T-helper 1 cell (primary cell): ENCODE data around the gene FAM229B.
A peak's percentile ranks its signal among the peaks of the same experiment; 100 is the strongest.
"Not testable (repeated sequence)": the region's sequence is repeated elsewhere in the genome, so short reads cannot be mapped to it uniquely, and the experiment has no call there.

ENCODE experiments used
- DNase-seq, 5 donors: peaks; one replicate each; pipeline ENCODE4 v3.0.0-alpha.2; 2012 to 2020
- total RNA-seq, 4 donors: gene quantifications; one replicate each; lab custom pipeline; 2026; lab: John Stamatoyannopoulos, UW

The FAM229B gene, protein sequence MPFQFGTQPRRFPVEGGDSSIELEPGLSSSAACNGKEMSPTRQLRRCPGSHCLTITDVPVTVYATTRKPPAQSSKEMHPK
- total RNA-seq: 1.4 to 2.4 (median 2.0) reads per million in 4 donors

DNA sequence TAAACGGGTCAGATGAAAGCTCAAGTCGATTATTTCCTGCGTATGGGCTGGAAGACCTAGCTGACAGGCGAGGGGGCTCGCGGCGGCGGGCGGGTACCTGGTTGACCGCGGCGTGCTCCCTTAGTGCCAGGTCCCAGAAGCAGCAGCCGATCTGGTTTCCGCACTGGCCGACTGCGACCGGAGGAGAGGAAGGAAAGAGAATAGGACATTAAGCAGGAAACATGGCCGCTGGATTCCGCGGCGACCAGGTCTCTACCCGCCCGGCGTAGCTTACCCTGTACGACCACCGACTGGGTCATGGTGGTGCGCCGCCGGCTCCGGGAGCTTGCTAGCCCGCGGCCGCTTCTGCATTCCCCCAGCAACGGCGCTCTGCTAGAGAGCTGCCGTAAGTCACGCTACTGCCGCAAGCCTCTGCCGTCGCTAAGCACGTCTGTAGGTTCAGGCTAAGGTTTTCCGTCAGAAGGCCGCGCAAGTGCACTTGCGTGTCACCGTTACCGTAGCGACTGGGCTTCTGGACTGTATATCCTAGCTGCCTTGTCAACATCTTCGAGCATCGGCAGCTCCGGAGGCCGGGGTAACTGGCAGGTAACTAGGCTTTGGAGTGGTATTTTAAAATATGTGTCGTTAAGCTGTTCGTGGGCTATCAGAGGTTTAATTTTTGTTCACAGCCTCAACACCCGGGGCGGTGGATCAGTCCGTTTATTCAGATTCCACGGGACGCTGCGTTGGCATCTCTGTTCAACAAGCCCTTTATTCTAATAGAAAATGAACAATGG is at the start of gene FAM229B, which contains the start of gene TUBE1:
Gene FAM229B, plus strand, starts transcription at position 456 of the 776 bp plus-strand sequence. CDS start 11,693 bp downstream, outside the sequence.
Gene TUBE1, minus strand, starts transcription at position 347 of the 776 bp plus-strand sequence. Its CDS starts 48 bp downstream, at position 299.
- DNase-seq: peak; percentile 75 to 97 (median 86)

DNA sequence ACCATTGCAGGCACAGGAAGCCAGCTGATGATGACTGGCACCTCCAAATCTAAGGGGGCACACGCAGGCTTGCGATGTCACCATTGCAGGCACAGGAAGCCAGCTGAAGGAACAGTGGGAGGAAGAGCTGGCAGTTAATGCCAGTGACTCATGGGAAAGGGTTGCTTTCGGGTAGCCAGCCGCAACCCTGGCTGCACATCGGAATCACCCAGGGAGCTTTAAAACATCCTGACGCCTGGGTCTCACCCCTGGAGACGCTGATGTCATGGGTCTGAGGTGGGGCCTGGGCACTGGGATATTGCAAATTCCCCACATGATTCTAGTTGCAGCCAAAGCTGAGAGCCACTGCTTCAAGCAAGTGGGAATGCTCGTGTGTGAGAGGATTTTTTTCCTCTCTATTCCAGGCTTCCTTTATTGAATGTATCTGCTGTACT is 49.6 kb upstream of the FAM229B start:
- no peak for DNase-seq

DNA sequence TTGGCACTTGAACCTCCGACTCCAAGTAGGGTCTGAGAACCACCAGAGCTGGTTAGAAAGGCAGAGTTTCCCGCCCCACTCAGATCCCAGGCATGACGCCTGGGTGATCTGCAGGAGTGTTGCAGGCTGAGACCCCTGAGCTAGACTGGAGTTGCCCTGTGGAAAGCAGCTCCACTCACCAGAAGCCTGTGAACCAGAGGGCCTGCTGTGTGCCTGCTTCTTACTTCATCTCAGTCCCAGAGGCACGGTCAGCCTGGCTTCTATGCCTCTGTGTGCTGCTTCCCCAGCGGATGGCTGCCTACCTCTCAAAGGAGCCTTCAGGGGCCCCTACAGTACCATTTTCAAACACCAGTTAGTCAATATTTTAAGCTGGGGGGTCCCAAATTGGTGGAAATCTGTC is 49.1 kb upstream of the FAM229B start:
- no peak for DNase-seq

DNA sequence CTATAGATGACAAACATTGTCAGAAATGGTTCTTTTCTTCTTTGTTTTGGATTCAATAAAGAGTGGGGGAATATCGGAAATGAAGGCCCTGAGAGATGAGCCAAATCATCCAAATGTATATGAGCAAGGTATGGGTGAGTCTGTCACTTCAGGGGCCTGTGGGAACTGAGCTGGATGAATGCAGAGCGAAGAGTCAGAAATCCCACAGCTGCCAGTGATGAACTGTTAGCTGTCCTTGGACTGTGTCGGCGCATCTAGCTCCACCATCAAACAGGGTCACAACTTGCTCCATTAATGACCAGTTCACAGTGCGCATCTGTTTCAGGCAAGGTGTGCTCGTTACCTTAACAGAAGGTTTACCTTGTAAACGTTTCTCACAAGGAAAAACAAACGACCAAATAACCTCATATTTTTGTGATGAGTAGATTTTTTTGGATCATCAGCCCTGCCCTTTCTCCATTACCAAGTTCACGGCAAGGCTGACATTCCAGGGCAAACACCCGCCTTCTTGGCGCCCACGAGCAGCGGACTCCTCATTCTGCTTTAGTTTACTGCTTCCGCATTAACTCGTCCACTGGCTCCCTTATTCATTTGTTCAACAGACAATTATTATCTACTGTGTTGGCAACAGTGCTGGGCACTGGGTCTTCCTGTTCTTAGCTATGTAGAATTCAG is 48.5 kb upstream of the FAM229B start:
- DNase-seq: no peak

DNA sequence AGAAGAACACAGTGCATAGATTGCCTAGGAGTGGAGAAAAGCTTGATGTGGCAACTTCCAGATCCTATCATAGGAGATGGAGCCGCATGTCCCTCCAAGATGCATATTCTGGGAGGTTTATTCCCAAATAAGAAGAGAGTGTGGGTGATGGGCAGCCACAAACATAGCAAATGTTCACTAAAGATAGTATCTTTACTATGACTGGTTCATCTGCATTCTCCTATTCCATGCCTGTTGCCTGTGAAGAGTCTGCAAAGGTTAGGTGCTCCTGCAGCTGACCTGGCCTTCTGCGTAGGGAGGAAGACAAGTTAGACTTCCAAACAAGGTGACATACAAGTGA is 48.0 kb upstream of the FAM229B start:
- no peak for DNase-seq

DNA sequence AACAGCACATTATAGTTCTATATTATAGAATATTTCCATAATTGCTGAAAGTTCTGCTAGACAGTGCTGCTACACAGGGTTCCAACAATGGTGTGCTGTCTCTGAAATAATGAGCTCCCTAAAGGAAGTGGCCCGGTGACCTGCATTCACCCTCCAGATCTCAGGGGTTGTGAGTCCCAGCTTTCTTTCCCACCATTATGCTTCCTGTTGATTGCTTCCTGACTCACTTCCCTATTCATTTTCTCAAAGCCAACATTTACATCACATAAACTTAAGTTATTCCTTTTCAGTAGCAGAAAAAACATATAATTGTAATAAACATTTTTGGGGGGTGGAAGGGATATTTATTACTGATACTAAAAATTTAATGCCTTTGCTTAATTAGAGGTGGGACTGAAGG is 46.4 kb upstream of the FAM229B start:
- DNase-seq: no peak

DNA sequence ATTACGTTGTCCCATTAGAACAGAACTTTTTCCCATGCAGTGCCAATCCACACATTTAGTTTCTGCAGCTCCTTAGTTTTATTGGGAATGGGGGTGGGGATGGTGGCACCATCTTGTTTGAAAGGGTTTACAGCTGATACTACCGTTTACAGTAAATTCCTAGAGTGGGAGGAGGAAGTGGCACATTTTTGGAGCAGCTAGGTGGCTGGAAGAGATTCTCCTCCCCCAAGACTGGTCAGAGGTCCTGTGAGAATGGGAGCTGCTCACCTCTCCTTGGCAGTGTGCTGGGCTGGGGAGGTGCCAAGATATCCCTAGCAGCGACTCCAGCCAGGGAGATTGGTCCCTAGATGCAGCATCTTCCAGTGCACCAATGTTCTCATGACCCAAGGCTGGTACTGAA is 45.9 kb upstream of the FAM229B start:
- DNase-seq: no peak

DNA sequence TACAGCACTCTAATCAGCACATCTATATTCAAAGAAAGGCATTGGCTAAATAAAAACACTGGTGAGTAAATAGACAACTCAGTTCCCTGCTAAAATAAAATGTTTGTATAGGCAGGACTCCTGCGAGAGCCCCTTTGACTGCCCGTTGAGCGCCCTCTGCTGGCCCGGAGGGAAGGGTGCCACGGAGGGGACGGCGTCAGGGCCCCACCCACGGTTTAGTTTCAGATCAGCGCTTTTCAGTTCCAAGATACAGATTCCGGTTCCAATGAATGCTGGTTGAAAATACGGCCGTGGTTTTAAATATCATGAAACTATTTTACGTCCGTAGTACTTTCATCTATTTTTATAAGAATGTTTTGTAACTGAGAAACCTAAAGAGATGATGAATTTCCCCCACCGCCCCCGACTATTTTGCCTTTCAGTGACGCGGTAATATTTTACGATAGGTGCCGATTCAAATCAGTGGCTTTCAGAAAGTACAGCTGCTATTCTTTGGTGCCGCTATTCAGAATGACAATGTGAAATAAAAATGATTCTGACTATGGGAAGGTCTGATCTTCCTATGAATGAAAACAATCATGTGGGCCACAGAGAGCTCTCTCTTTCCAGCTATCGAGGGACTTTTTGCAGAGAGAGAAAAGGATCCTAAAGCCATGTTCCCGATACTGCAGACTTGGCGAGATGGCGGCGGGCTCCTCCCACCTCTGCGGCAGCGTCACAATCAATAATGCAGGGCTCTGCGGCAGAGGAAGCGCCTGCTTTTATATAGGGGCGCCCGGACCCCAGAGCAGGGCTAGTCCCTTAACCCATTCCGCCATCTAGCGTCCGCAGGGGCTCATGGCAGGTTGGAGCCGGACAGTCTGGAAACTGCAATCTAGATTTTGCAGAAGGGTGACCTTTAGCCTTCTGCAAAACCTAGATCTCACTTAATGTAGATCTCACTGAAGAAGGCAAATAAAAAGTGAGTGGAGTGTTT is 44.1 kb upstream of the FAM229B start:
- DNase-seq: peak; percentile 83 to 92 (median 87)

DNA sequence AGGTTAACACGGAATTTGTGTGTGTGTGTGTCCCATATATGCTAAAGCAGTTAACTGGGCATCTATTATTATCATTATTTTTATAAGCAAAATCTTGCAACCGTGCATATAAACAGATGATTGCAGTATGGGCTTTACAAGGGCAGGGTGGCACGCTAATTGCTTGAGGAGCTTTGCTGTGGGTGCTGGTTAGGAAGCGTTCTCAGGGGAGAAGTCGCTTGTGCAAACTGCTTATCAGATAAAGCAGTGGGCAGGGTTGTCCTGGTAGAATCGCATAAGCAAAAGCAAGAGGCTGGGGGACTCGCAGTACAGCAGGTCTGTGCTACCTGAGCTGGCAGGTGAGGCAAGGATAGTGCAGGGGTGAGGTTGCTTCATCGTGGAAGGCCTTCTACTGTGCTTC is 43.2 kb upstream of the FAM229B start:
- no peak for DNase-seq

DNA sequence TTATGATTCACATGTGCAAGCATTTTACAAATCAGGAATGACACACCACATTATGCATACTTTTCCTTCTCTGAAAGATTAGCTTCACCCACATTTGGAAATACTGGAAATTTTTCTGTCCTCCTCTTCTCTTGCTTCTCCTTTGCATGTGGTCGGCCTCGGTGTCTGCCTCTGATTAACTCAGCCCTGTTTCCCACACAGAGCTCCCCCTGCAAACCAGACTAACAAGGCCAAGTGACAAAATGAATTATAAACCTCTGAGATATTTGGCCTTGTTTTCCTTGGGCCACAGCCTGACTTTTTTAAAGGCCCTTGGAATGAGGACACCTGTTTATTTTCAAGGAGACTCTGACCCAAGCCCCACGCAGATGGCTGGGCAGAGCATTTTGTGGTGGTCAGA is 42.5 kb upstream of the FAM229B start:
- DNase-seq: no peak

DNA sequence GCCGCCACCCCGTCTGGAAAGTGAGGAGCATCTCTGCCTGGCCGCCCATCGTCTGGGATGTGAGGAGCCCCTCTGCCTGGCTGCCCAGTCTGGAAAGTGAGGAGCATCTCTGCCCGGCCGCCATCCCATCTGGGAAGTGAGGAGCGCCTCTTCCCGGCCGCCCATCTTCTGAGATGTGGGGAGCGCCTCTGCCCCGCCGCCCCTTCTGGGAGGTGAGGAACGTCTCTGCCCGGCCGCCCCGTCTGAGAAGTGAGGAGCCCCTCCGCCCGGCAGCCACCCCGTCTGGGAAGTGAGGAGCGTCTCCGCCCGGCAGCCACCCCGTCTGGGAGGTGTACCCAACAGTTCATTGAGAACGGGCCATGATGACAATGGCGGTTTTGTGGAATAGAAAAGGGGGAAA is 39.9 kb upstream of the FAM229B start:
- not testable (repeated sequence) for DNase-seq

DNA sequence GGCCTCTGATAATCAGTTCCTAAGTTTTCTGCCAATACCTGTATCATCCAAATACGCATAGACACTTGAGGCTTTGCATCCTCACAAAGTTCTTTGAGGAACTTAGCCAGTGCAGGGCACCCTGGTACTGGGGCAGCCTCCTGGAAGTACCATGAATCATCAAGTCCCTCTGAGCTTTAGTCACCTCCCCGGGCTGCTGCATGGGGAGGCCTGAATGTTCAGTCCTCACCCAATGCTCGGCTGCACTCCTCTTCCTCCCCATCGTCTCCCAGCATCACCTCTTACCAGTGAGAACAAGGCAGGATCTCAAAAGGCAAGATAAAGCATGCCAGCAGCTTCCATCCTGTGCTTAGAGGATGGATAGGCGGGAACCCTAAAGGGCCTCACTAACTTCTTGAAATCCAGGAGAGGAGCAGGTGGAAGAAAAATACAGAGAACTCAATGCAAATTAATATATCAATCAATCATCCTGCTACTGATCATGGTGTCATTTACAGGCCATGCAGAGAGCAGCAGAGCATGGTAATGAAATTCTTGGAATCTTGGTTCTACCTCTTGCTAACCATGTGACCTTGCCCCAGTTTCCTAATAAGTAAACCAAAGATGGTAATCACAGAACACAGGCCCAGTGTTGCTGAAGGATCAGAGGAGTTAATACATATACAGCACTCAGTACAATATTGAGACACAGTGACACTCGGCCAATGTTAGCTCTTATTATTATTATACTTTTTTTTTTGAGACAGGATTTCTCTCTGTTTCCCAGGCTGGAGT is 38.2 kb upstream of the FAM229B start:
- no peak for DNase-seq

DNA sequence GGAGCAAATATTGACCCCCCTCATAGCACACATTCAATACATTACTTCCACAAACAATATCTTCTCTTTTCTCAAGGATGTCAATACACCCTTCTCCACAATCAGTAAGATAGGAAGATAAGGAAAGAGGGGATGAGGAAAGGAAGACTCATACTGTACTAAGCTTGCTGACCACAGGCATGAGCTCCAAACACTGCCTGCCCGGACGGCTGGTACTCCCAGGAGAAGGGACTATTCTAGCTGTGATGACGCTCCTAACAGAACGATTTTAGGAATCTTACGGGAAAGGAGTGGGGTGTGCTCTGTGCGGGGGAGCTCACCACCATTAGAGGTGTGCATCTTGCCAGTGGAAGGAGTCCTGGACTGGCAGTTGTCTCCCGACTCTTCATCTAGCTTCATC is 37.4 kb upstream of the FAM229B start:
- no peak for DNase-seq

DNA sequence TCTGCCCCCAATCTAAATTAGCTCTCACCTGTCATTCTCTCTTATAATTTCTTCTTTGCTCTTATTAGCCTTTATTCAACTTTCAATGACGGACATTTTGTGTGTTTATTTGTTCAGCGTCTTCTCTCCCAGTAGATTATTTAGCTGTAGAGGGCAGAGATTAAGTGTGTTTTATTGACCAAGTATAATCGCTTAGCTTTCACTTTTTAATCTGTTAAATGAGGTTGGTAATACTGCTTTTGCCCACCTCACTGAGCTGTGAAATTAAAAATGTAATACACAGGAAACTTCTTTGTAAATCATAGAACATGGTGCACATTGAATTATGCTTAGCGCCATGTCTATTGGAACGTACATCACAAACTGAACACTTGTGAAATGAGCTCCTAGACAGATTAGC is 37.0 kb upstream of the FAM229B start:
- no peak for DNase-seq

DNA sequence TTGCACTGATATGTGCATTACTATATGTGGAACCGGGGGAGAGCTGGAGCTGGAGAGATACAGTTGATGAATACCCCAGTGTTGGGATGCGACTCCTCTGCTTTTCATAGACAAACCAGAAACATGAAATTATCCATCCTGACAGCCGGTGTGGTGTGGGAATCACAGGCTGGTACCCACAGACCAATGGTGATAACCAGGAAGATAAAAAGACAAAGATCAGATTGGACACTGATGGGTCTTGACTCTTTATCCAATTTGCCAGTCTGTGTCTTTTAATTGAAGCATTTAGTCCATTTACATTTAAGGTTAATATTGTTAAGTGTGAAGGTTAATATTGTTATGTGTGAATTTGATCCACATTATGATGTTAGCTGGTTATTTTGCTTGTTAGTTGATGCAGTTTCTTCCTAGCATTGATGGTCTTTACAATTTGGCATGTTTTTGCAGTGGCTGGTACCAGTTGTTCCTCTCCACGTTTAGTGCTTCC is 36.1 kb upstream of the FAM229B start:
- not testable (repeated sequence) for DNase-seq

DNA sequence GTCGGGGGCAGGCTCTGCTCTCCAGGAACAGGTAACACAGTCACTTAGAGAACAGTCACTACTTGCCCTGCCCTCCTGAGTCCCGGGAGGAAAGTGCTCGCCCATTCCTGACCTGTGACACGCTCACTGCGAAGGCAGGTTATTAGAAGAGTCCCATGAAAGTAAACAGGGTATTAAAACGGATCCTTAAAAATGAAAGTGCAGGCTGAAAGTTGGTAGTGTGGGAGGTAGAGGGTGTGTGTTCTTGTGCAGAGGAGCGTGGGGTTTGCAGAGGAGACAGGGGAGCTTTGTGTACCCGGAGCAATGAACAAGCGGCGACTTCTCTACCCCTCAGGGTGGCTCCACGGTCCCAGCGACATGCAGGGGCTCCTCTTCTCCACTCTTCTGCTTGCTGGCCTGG is 33.4 kb upstream of the FAM229B start, which contains the start of gene CCN6:
Gene CCN6, plus strand, starts transcription at position 104 of the 400 bp plus-strand sequence. Its CDS starts 254 bp downstream, at position 358.
- no peak for DNase-seq

DNA sequence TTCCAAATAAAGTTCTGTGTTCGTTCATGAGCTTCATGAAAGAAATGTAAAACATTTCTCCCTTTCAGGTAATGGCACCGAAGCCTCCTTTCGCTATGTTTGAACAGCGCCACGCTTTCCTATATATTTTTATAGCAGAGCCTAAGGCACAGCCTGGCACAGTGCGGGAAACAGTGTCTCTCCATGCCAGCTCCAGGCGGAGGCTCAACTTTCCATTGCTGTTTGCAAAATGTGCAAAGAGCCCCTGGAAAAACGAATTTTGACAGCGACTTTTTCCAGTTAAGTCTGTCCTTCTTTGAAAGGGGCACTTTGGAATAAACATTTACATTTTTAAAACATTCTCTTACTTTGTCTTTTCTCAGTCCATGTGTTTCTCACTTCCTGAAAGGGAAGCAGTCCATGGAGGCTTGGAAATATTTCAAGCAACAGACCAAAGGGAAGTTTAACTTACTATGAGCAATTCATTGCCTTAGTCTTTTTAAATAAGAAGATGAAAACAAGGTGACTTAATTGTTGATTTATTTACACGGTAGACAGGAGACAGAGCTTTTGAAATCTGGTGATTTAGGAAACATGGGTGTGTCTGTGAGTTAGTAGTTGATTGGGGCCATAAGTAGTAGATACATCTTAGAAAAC is 32.7 kb upstream of the FAM229B start:
- no peak for DNase-seq

DNA sequence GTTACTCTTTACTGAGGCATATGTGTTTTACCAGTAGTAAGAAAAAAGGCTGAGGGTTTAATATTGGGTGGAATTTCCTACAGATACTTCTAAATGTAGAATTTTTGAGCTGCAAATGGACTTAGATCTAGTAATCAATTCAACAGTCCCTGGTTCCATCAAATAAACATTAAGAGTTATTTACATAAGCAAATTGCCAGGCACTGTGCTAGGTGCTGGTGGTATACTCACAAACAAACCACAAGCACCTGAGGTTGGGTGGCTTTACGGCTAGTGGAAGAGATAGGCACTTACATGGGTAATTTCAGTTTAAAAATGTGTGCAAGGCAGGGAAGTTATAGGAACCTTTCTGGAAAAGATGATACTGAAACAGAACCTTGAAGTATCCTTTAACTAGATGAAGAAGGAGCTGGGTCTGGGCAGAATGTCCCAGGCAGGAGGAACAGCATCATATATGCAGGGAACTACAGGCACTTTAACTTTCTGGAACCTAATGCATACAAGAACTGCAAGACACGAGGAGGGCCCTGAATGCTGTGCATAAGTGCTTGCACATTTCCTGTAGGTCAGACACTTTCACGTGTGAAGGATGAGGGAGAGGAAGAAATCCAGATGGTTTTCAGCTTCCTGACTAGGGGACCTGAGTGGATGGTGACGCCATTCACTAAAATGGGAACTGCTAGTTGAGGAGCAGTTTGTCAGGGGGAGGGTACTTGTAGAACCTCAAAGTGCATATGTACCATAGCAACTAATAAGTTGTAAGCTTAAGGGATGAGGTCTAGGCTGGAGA is 29.0 kb upstream of the FAM229B start:
- no peak for DNase-seq

DNA sequence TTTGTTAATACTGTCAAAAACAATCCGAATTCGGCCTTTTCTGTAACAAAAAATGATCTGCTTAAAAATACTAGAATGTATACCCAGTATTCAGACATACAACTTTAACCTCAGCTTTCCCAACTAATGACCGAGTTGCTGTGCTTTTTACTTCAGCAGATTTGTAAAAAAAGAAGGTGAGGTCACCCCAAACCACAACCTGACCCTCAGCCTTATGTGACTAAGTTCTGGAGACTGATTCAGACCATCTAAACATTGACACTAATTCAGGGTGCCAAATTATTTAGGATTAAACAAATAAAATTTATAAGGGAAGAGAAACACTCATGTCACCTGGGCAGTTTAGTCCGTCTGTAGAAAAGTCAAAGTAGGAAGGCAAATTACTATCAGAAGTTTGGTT is 25.8 kb upstream of the FAM229B start:
- DNase-seq: no peak

DNA sequence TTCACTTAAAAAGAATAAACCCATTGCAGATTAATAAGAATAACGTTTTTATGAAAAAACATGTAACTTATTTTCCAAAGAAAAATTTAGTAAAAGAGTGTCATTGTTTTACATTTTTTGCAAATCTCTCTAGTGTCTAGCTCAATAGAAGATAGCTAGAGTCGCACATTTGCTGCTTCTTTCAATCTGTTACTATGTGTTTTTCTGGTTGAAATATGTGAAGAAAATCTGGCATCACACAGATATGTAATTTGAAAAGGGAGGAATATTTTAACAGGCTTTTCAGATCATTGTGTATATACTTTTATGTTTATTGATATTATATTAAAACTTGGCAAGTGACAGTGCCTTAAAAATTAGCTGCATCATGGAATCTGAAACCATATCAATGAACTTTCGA is 24.4 kb upstream of the FAM229B start:
- DNase-seq: no peak
